CD4-positive, alpha-beta T cell (primary cell): Measurements from ENCODE around the gene FBLN2. TPM values are rescaled to one million over a fixed set of nuclear protein-coding genes. Genes with fewer than 3 reads are reported as not detected.

Experiments used
- ATAC-seq: fragments of 200-7000 bp; cut with Tn5 transposase; one replicate; pipeline ENCODE4 v1.10.0; 2022; ENCODE audit warnings: mild to moderate bottlenecking; ENCODE audit not compliant: poor library complexity
- CTCF ChIA-PET: fragments of 350-600 bp; sonication (Branson Sonifier 250); formaldehyde crosslinking; loops from one replicate; lab custom pipeline; 2021; ENCODE audit warnings: antibody characterized with exemption, inconsistent platforms; lab: Charles Lee
- POLR2A ChIA-PET: fragments of 350-600 bp; sonication (Branson Sonifier 250); formaldehyde crosslinking; loops from one replicate; lab custom pipeline; 2021; ENCODE audit warnings: antibody characterized with exemption, inconsistent platforms; lab: Charles Lee
- DNase-seq, 14 experiments: peaks; one replicate each; pipeline ENCODE4 v3.0.0-alpha.2; 2013 to 2020; ENCODE audit warnings: mixed read lengths in 2 of 14
- H3K27ac ChIP-seq, 2 donors: one replicate each; pipeline versions ENCODE4 v1.5.1 to v1.7.0; 2013; ENCODE audit warnings: low read length in 2 of 2, low read depth in 1 of 2, mild to moderate bottlenecking in 1 of 2
- H3K27me3 ChIP-seq, 2 experiments: 1 replicate in 1 of 2; 2 replicates in 1 of 2; pipeline versions ENCODE4 v1.6.1 to v1.7.0; 2013; ENCODE audit warnings: low read length in 2 of 2, control low read depth in 1 of 2, mild to moderate bottlenecking in 1 of 2, moderate library complexity in 1 of 2; ENCODE audit not compliant: insufficient read depth in 2 of 2, control insufficient read depth in 1 of 2
- H3K36me3 ChIP-seq: one replicate; pipeline ENCODE4 v1.6.1; 2013; ENCODE audit warnings: low read length, control low read depth; ENCODE audit not compliant: insufficient read depth
- H3K4me1 ChIP-seq: one replicate; pipeline ENCODE4 v1.6.1; 2013; ENCODE audit warnings: low read length, control low read depth; ENCODE audit not compliant: insufficient read depth
- H3K4me3 ChIP-seq: one replicate; pipeline ENCODE4 v1.5.1; 2013; ENCODE audit warnings: mild to moderate bottlenecking, low read length, moderate library complexity
- H3K9me3 ChIP-seq, 2 experiments: 1 replicate in 1 of 2; 2 replicates in 1 of 2; pipeline versions ENCODE4 v1.6.1 to v1.7.0; 2013; ENCODE audit warnings: low read length in 2 of 2, mild to moderate bottlenecking in 2 of 2, control low read depth in 1 of 2, moderate library complexity in 1 of 2; ENCODE audit not compliant: control insufficient read depth in 1 of 2, insufficient read depth in 1 of 2
- H3K27ac Mint-ChIP-seq: one replicate; pipeline ENCODE4 v1.8.0; 2020; ENCODE audit warnings: mixed read lengths
- H3K27me3 Mint-ChIP-seq: one replicate; pipeline ENCODE4 v1.8.0; 2021; ENCODE audit warnings: mixed read lengths
- H3K36me3 Mint-ChIP-seq: one replicate; pipeline ENCODE4 v1.8.0; 2021; ENCODE audit warnings: low read depth, mixed read lengths
- H3K4me1 Mint-ChIP-seq: one replicate; pipeline ENCODE4 v1.8.0; 2021; ENCODE audit warnings: low read depth, mixed read lengths
- H3K4me3 Mint-ChIP-seq: one replicate; pipeline ENCODE4 v1.8.0; 2020; ENCODE audit warnings: mild to moderate bottlenecking, mixed read lengths
- H3K9me3 Mint-ChIP-seq: one replicate; pipeline ENCODE4 v1.8.0; 2020; ENCODE audit warnings: mixed read lengths
- CTCF ChIP-seq: fragments of 200-600 bp; IDR thresholded peaks from one replicate; pipeline ENCODE4 v1.8.0; 2022; ENCODE audit warnings: antibody characterized with exemption, mild to moderate bottlenecking
- intact Hi-C, 2 experiments: fragments of 100-400 bp; cut with DNase I in 1 of 2; cut with micrococcal nuclease in 1 of 2; formaldehyde crosslinking; loops; one replicate each; pipeline versions ENCODE4 v1.15.1 to v1.9.0; 2023 to 2025; cut with DNase I, micrococcal nuclease
- total RNA-seq, 174 experiments: library from RNA in 2 of 174; stranded (reverse) in 2 of 174; gene quantifications; one replicate each; pipeline ENCODE4 v1.2.3 and lab custom pipeline; 2021 to 2026

The FBLN2 gene
- total RNA-seq, 2 experiments from 2014 or later: 0.19 to 0.25 TPM

- H3K4me3 ChIP-seq: no peak overlapping the region
- ChIA-PET CTCF (interaction anchor here (0.6 to 5.0 kb wide), 15 partner anchors 10 to 556 kb away, joined by 3 to 54 read pairs (median 4); partner anchors contain the start of genes HDAC11 and WNT7A), POLR2A (interaction anchor here (1.6 kb wide), 1 partner anchor 151 kb away, joined by 11 read pairs; no protein-coding TSS in a partner anchor)
- TF ChIP-seq CTCF: no peak
- no peak overlapping the region for H3K27ac ChIP-seq
- no peaks in the 10 kb centered on the region for H3K9me3 ChIP-seq
- peaks cover 37% of the 10 kb centered on the region for H3K4me1 ChIP-seq
- Mint-ChIP-seq H3K9me3 (no peaks in the 10 kb centered on the region), H3K4me3 (no peak overlapping the region), H3K4me1 (peaks cover 43% of the 10 kb centered on the region), H3K27me3 (peaks cover 34% of the 10 kb centered on the region), H3K27ac (no peak overlapping the region), H3K36me3 (no peaks in the 10 kb centered on the region)
- peak in 4 of 14 experiments; percentile 37 to 50 (median 45) for DNase-seq
- ATAC-seq: peak; percentile 28
- intact Hi-C loops: loop anchor here (1.0 to 10.0 kb wide), 4 partner anchors 151 to 780 kb away; no protein-coding TSS in a partner anchor
- H3K27me3 ChIP-seq: peaks cover 10 to 12% of the 10 kb centered on the region in 2 experiments
- no peaks in the 10 kb centered on the region for H3K36me3 ChIP-seq
Observed at GRCh38 chr3:13647298-13648059, 98.6 kb downstream of the FBLN2 start.

GRCh38 chr3:13648060-13649001 lies 99.4 kb downstream of the FBLN2 start:
- peaks cover 46% of the 10 kb centered on the region for H3K4me1 ChIP-seq
- peak; percentile 54 to 88 (median 73) for DNase-seq
- H3K9me3 ChIP-seq: no peaks in the 10 kb centered on the region
- peak; percentile 38 for ATAC-seq
- H3K27me3 Mint-ChIP-seq: peaks cover 34% of the 10 kb centered on the region
- peak; percentile 95 for TF ChIP-seq CTCF
- H3K36me3 Mint-ChIP-seq: no peaks in the 10 kb centered on the region
- intact Hi-C loops: loop anchor here (1.0 to 10.0 kb wide), 4 partner anchors 152 to 781 kb away; no protein-coding TSS in a partner anchor
- H3K4me3 Mint-ChIP-seq: no peak overlapping the region
- no peak overlapping the region for H3K27ac Mint-ChIP-seq
- no peak overlapping the region for H3K4me3 ChIP-seq
- no peaks in the 10 kb centered on the region for H3K36me3 ChIP-seq
- ChIA-PET CTCF (interaction anchor here (0.6 to 5.0 kb wide), 16 partner anchors 9 to 613 kb away, joined by 3 to 54 read pairs (median 4); partner anchors contain the start of genes HDAC11 and WNT7A), POLR2A (interaction anchor here (1.6 to 2.5 kb wide), 3 partner anchors 152 to 556 kb away, joined by 3 to 11 read pairs (median 9); partner anchors contain the start of gene HDAC11)
- H3K9me3 Mint-ChIP-seq: no peaks in the 10 kb centered on the region
- peaks cover 51% of the 10 kb centered on the region for H3K4me1 Mint-ChIP-seq
- peaks cover 10 to 12% of the 10 kb centered on the region in 2 experiments for H3K27me3 ChIP-seq
- H3K27ac ChIP-seq: no peak overlapping the region
